ENCODE measurements around the gene AGPAT3. TPM values are rescaled to one million over a fixed set of nuclear protein-coding genes. Genes with fewer than 3 reads are reported as not detected.

The AGPAT3 gene
- polyA plus RNA-seq, 1 donor = 70.7 TPM

GRCh38 chr21:43956670-43957035 lies 91.6 kb downstream of the AGPAT3 start:
- DNase-seq = no peak

GRCh38 chr21:43957128-43957571 lies 92.1 kb downstream of the AGPAT3 start:
- DNase-seq = no peak

- DNase-seq = peak; percentile 66
Observed at GRCh38 chr21:43957611-43958362, 92.8 kb downstream of the AGPAT3 start.

- no peak for DNase-seq
Observed at GRCh38 chr21:43958364-43959158, 93.5 kb downstream of the AGPAT3 start.

- no peak for DNase-seq
Observed at GRCh38 chr21:43959231-43960116, 94.5 kb downstream of the AGPAT3 start.

GRCh38 chr21:43961382-43961909 lies 96.4 kb downstream of the AGPAT3 start:
- no peak for DNase-seq

- no peak for DNase-seq
Observed at GRCh38 chr21:43965911-43966585, 101.0 kb downstream of the AGPAT3 start.

GRCh38 chr21:43966946-43967512 lies 102.0 kb downstream of the AGPAT3 start:
- no peak for DNase-seq

GRCh38 chr21:43967981-43968380 lies 103.0 kb downstream of the AGPAT3 start:
- no peak for DNase-seq

- DNase-seq = no peak
Observed at GRCh38 chr21:43968410-43969114, 103.5 kb downstream of the AGPAT3 start.

- no peak for DNase-seq
Observed at GRCh38 chr21:43969115-43969444, 104.1 kb downstream of the AGPAT3 start.

- no peak for DNase-seq
Observed at GRCh38 chr21:43970551-43970950, 105.5 kb downstream of the AGPAT3 start.

- DNase-seq = no peak
Observed at GRCh38 chr21:43971201-43971991, 106.4 kb downstream of the AGPAT3 start.

GRCh38 chr21:43971992-43972255 lies 106.9 kb downstream of the AGPAT3 start:
- no peak for DNase-seq

- DNase-seq = no peak
Observed at GRCh38 chr21:43972850-43973633, 108.0 kb downstream of the AGPAT3 start.

GRCh38 chr21:43973634-43973955 lies 108.6 kb downstream of the AGPAT3 start:
- no peak for DNase-seq

GRCh38 chr21:43974791-43975468 lies 109.9 kb downstream of the AGPAT3 start:
- no peak for DNase-seq

- DNase-seq = no peak
Observed at GRCh38 chr21:43975469-43976098, 110.6 kb downstream of the AGPAT3 start.
